A673 (cell line): ENCODE data around the gene PTGDR.

Experiments used
- EZH2 ChIP-seq: fragments of 200-600 bp; sonication (generic); IDR thresholded peaks from 2 replicates; pipeline ENCODE4 v1.6.1; 2017; ENCODE audit warnings: borderline replicate concordance, low read depth, mild to moderate bottlenecking, mixed read lengths, antibody characterized with exemption, low read length; ENCODE audit not compliant: poor library complexity, severe bottlenecking
- TF ChIP-seq, protein P1 (sequence below): fragments of 300-800, 200-600 bp; sonication (generic); conservative IDR thresholded peaks from 2 replicates; pipeline ENCODE4 v1.5.1; 2017; ENCODE audit warnings: low read depth, mild to moderate bottlenecking, antibody characterized with exemption, low read length, moderate library complexity, mixed read lengths

DNA sequence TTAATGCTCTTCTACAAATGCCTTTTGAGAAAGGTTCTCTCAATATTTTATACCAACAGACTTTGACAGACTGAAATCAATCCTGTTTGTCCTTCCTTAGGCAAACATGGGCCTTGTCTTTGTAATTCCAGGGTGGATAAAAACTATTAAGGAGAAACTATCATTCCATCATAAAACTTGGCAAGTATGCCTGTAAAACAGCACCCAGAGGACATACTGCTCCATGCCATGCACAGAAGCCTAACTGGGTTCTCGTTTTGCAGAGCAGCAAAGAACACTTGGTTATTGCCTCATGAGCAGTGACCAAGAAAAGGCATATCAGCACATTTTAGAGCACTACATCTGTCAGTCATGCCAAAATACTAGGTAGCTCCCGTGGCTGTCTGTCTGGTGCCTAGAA, 33.8 kb upstream of the PTGDR start:
- TF ChIP-seq, protein P1, sequence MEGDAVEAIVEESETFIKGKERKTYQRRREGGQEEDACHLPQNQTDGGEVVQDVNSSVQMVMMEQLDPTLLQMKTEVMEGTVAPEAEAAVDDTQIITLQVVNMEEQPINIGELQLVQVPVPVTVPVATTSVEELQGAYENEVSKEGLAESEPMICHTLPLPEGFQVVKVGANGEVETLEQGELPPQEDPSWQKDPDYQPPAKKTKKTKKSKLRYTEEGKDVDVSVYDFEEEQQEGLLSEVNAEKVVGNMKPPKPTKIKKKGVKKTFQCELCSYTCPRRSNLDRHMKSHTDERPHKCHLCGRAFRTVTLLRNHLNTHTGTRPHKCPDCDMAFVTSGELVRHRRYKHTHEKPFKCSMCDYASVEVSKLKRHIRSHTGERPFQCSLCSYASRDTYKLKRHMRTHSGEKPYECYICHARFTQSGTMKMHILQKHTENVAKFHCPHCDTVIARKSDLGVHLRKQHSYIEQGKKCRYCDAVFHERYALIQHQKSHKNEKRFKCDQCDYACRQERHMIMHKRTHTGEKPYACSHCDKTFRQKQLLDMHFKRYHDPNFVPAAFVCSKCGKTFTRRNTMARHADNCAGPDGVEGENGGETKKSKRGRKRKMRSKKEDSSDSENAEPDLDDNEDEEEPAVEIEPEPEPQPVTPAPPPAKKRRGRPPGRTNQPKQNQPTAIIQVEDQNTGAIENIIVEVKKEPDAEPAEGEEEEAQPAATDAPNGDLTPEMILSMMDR = no peak
- TF ChIP-seq EZH2 = no peak
